Neural cell (in vitro differentiated cells): ENCODE measurements around the gene GRIN3A.

Experiments
- EZH2 ChIP-seq: fragments of 200-600, 300-800 bp; shearing (Covaris generic), sonication (generic); IDR thresholded peaks from 2 replicates; pipeline ENCODE4 v1.6.1; 2014; ENCODE audit warnings: antibody characterized with exemption, low read length, borderline replicate concordance, mild to moderate bottlenecking; ENCODE audit not compliant: insufficient read depth, poor library complexity, severe bottlenecking
- MXI1 ChIP-seq: fragments of 450-650 bp; conservative IDR thresholded peaks from 2 replicates; pipeline ENCODE4 v1.6.1; 2014; ENCODE audit warnings: antibody characterized with exemption, mild to moderate bottlenecking; ENCODE audit not compliant: poor library complexity, severe bottlenecking
- SMC3 ChIP-seq: fragments of 450-650 bp; conservative IDR thresholded peaks from 2 replicates; pipeline ENCODE4 v1.6.1; 2014; ENCODE audit warnings: antibody characterized with exemption, mild to moderate bottlenecking, moderate library complexity; ENCODE audit not compliant: poor library complexity
- TAF1 ChIP-seq: IDR thresholded peaks from 2 replicates; pipeline ENCODE4 v1.6.1; 2012; ENCODE audit warnings: low read depth
- TF ChIP-seq, protein P1 (sequence below): fragments of 450-650 bp; IDR thresholded peaks from 2 replicates; pipeline ENCODE4 v1.5.1; 2014; ENCODE audit warnings: antibody characterized with exemption, mild to moderate bottlenecking, moderate library complexity; ENCODE audit not compliant: poor library complexity, severe bottlenecking

DNA sequence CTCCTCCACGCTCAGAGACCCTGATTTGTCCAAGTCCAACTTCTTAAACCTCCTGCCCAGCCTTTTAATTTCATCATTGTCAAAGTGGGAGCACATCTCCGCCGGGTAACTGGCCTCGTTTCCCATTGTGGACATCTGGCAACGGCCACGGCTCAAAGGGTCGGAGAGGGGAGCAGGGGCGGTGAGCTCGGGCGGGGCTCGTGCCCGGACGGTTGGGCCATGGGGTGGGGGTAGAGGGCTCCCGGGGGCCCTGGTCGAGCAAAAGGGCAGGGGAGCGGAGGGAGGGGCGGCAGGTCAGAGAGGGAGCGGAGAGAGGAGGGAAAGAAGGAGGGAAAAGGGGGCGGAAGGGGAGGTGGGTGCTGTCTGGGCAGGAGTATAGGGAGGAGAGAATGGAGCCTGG, 143.7 kb downstream of the GRIN3A start, which contains the start of gene PPP3R2:
- TF ChIP-seq, protein P1, sequence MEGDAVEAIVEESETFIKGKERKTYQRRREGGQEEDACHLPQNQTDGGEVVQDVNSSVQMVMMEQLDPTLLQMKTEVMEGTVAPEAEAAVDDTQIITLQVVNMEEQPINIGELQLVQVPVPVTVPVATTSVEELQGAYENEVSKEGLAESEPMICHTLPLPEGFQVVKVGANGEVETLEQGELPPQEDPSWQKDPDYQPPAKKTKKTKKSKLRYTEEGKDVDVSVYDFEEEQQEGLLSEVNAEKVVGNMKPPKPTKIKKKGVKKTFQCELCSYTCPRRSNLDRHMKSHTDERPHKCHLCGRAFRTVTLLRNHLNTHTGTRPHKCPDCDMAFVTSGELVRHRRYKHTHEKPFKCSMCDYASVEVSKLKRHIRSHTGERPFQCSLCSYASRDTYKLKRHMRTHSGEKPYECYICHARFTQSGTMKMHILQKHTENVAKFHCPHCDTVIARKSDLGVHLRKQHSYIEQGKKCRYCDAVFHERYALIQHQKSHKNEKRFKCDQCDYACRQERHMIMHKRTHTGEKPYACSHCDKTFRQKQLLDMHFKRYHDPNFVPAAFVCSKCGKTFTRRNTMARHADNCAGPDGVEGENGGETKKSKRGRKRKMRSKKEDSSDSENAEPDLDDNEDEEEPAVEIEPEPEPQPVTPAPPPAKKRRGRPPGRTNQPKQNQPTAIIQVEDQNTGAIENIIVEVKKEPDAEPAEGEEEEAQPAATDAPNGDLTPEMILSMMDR, result no peak
- TF ChIP-seq EZH2 (no peak), TAF1 (no peak), MXI1 (no peak), SMC3 (no peak)
